CD8-positive, alpha-beta memory T cell (primary cell): ENCODE data around the gene PRKCB. TPM values are rescaled to one million over a fixed set of nuclear protein-coding genes. Genes with fewer than 3 reads are reported as not detected.
A peak's percentile ranks its signal among the peaks of the same experiment; 100 is the strongest.

Experiments
- CTCF ChIA-PET: fragments of 350-600 bp; sonication (Branson Sonifier 250); formaldehyde crosslinking; loops from one replicate; lab custom pipeline; 2021; ENCODE audit warnings: antibody characterized with exemption; lab: Charles Lee
- POLR2A ChIA-PET: fragments of 350-600 bp; sonication (Branson Sonifier 250); formaldehyde crosslinking; loops from one replicate; lab custom pipeline; 2021; ENCODE audit warnings: antibody characterized with exemption; lab: Charles Lee
- DNase-seq, 5 donors: peaks; one replicate each; pipeline versions ENCODE4 v3.0.0 to v3.0.0-alpha.2; 2020 to 2022; ENCODE audit warnings: mixed read lengths in 1 of 5
- H3K27ac ChIP-seq: one replicate; pipeline ENCODE4 v1.7.0; 2013; ENCODE audit warnings: low read depth, mild to moderate bottlenecking, low read length, moderate library complexity
- H3K27me3 ChIP-seq: 2 replicates; pipeline ENCODE4 v1.7.0; 2013; ENCODE audit warnings: low read length, mild to moderate bottlenecking; ENCODE audit not compliant: insufficient read depth, poor library complexity, severe bottlenecking
- H3K36me3 ChIP-seq: 2 replicates; pipeline ENCODE4 v1.7.0; 2013; ENCODE audit warnings: mild to moderate bottlenecking, low read length, moderate library complexity; ENCODE audit not compliant: insufficient read depth
- H3K4me1 ChIP-seq: 2 replicates; pipeline ENCODE4 v1.7.0; 2013; ENCODE audit warnings: mild to moderate bottlenecking, low read length, moderate library complexity; ENCODE audit not compliant: insufficient read depth
- H3K4me3 ChIP-seq: 2 replicates; pipeline ENCODE4 v1.7.0; 2013; ENCODE audit warnings: mild to moderate bottlenecking, low read length
- H3K9me3 ChIP-seq: 2 replicates; pipeline ENCODE4 v1.7.0; 2013; ENCODE audit warnings: mild to moderate bottlenecking, low read length
- H3K27ac Mint-ChIP-seq, 8 donors: one replicate each; pipeline ENCODE4 v1.8.0; 2020 to 2021; ENCODE audit warnings: mixed read lengths in 8 of 8, mild to moderate bottlenecking in 6 of 8, inconsistent platforms in 3 of 8, moderate library complexity in 3 of 8
- H3K27me3 Mint-ChIP-seq, 2 donors: one replicate each; pipeline ENCODE4 v1.8.0; 2020 to 2021; ENCODE audit warnings: mixed read lengths in 2 of 2, mild to moderate bottlenecking in 1 of 2, moderate library complexity in 1 of 2
- H3K36me3 Mint-ChIP-seq, 3 donors: one replicate each; pipeline ENCODE4 v1.8.0; 2020 to 2021; ENCODE audit warnings: mixed read lengths in 3 of 3, inconsistent platforms in 1 of 3, mild to moderate bottlenecking in 1 of 3
- H3K4me1 Mint-ChIP-seq, 3 donors: one replicate each; pipeline ENCODE4 v1.8.0; 2020 to 2021; ENCODE audit warnings: mixed read lengths in 3 of 3, inconsistent platforms in 1 of 3, mild to moderate bottlenecking in 1 of 3
- H3K4me3 Mint-ChIP-seq, 7 donors: one replicate each; pipeline ENCODE4 v1.8.0; 2020 to 2021; ENCODE audit warnings: mixed read lengths in 7 of 7, mild to moderate bottlenecking in 6 of 7, moderate library complexity in 4 of 7, inconsistent platforms in 2 of 7
- H3K9me3 Mint-ChIP-seq, 5 donors: one replicate each; pipeline ENCODE4 v1.8.0; 2020 to 2022; ENCODE audit warnings: mixed read lengths in 5 of 5, mild to moderate bottlenecking in 3 of 5, moderate library complexity in 2 of 5, inconsistent platforms in 1 of 5
- polyA plus RNA-seq: library from polyadenylated mRNA; unstranded; fragments of 300-500 nt; fragmentation: Illumina TruSeq; gene quantifications from one replicate; pipeline ENCODE4 v1.2.3, GENCODE V29; 2021
- total RNA-seq, 2 experiments: library from RNA; stranded (reverse); gene quantifications; one replicate each; pipeline ENCODE4 v1.2.3, GENCODE V29; 2021

PRKCB gene
- total and polyA plus RNA-seq, 3 experiments from 2014 or later = 96.5 to 136 (median 98.2) TPM

GRCh38 chr16:23836078-23836403, 258 bp downstream of the PRKCB start:
- peak overlapping the region; percentile 53 to 100 (median 97) for H3K4me3 Mint-ChIP-seq
- DNase-seq = peak in 1 of 5 donors; percentile 53
- no peaks in the 10 kb centered on the region for H3K36me3 ChIP-seq
- H3K9me3 Mint-ChIP-seq = peaks cover 0 to 3% (median 2%) of the 10 kb centered on the region in 5 donors
- peak overlapping the region in 1 of 8 donors; percentile 38 for H3K27ac Mint-ChIP-seq
- peaks cover 3 to 24% (median 4%) of the 10 kb centered on the region in 3 donors for H3K36me3 Mint-ChIP-seq
- H3K27ac ChIP-seq = peak overlapping the region; percentile 69
- no peaks in the 10 kb centered on the region for H3K27me3 ChIP-seq
- H3K4me3 ChIP-seq = peak overlapping the region; percentile 84
- peaks cover 66% of the 10 kb centered on the region for H3K4me1 ChIP-seq
- ChIA-PET CTCF (interaction anchor here (0.9 to 3.9 kb wide), 4 partner anchors 9 to 174 kb away, joined by 3 to 24 read pairs (median 5); no protein-coding TSS in a partner anchor), POLR2A (interaction anchor here (1.0 to 1.1 kb wide), 2 partner anchors 9 to 11 kb away, joined by 4 to 13 read pairs; no protein-coding TSS in a partner anchor)
- H3K27me3 Mint-ChIP-seq = peaks cover 0 to 2% of the 10 kb centered on the region in 2 donors
- no peaks in the 10 kb centered on the region for H3K9me3 ChIP-seq
- H3K4me1 Mint-ChIP-seq = peaks cover 52 to 61% (median 56%) of the 10 kb centered on the region in 3 donors

- Histone ChIP-seq H3K4me1 (peaks cover 68% of the 10 kb centered on the region), H3K4me3 (peak overlapping the region; percentile 84), H3K27me3 (no peaks in the 10 kb centered on the region), H3K27ac (peak overlapping the region; percentile 69), H3K9me3 (no peaks in the 10 kb centered on the region), H3K36me3 (no peaks in the 10 kb centered on the region)
- Mint-ChIP-seq H3K36me3 (peaks cover 0 to 24% (median 4%) of the 10 kb centered on the region in 3 donors), H3K9me3 (no peaks in the 10 kb centered on the region), H3K27me3 (peaks cover 0 to 2% of the 10 kb centered on the region in 2 donors), H3K4me3 (peak overlapping the region; percentile 88 to 100 (median 97)), H3K27ac (peak overlapping the region; percentile 39 to 98 (median 90)), H3K4me1 (peaks cover 52 to 61% (median 56%) of the 10 kb centered on the region in 3 donors)
- POLR2A ChIA-PET = interaction anchor here (1.0 to 1.1 kb wide), 2 partner anchors 10 kb away, joined by 4 to 13 read pairs; no protein-coding TSS in a partner anchor
- CTCF ChIA-PET = interaction anchor here (0.7 to 3.9 kb wide), 12 partner anchors 7 to 174 kb away, joined by 3 to 24 read pairs (median 6); no protein-coding TSS in a partner anchor
- peak; percentile 44 to 75 (median 58) for DNase-seq
These were observed 875 bp downstream of the PRKCB start for GRCh38 chr16:23836404-23837311.

- H3K4me1 Mint-ChIP-seq = peaks cover 61 to 71% (median 66%) of the 10 kb centered on the region in 3 donors
- Histone ChIP-seq H3K4me1 (peaks cover 78% of the 10 kb centered on the region), H3K4me3 (peak overlapping the region; percentile 84), H3K27me3 (no peaks in the 10 kb centered on the region), H3K9me3 (no peaks in the 10 kb centered on the region), H3K36me3 (no peaks in the 10 kb centered on the region), H3K27ac (peak overlapping the region; percentile 69)
- peaks cover 0 to 28% (median 6%) of the 10 kb centered on the region in 3 donors for H3K36me3 Mint-ChIP-seq
- no peaks in the 10 kb centered on the region for H3K9me3 Mint-ChIP-seq
- CTCF ChIA-PET = interaction anchor here (0.7 to 2.0 kb wide), 11 partner anchors 8 to 173 kb away, joined by 3 to 14 read pairs (median 4); no protein-coding TSS in a partner anchor
- H3K27ac Mint-ChIP-seq = peak overlapping the region; percentile 39 to 98 (median 90)
- POLR2A ChIA-PET = interaction anchor here (0.5 kb wide), 1 partner anchor 35 kb away, joined by 5 read pairs; no protein-coding TSS in a partner anchor
- H3K4me3 Mint-ChIP-seq = peak overlapping the region; percentile 88 to 100 (median 97)
- DNase-seq = no peak
- peaks cover 0 to 2% of the 10 kb centered on the region in 2 donors for H3K27me3 Mint-ChIP-seq
These were observed 1.9 kb downstream of the PRKCB start for GRCh38 chr16:23837553-23838308.

GRCh38 chr16:23838485-23839142, 2.8 kb downstream of the PRKCB start:
- Mint-ChIP-seq H3K4me1 (peaks cover 66 to 75% (median 72%) of the 10 kb centered on the region in 3 donors), H3K36me3 (peaks cover 0 to 29% (median 6%) of the 10 kb centered on the region in 3 donors), H3K9me3 (no peaks in the 10 kb centered on the region), H3K27me3 (peaks cover 0 to 2% of the 10 kb centered on the region in 2 donors), H3K27ac (peak overlapping the region; percentile 52 to 94 (median 82)), H3K4me3 (peak overlapping the region; percentile 88 to 100 (median 97))
- peaks cover 71% of the 10 kb centered on the region for H3K4me1 ChIP-seq
- H3K4me3 ChIP-seq = peak overlapping the region; percentile 25
- H3K9me3 ChIP-seq = no peaks in the 10 kb centered on the region
- DNase-seq = no peak
- H3K27ac ChIP-seq = no peak overlapping the region
- ChIA-PET CTCF (interaction anchor here (1.3 to 2.0 kb wide), 6 partner anchors 9 to 172 kb away, joined by 3 to 14 read pairs (median 4); no protein-coding TSS in a partner anchor), POLR2A (interaction anchor here (0.5 to 0.7 kb wide), 2 partner anchors 34 to 37 kb away, joined by 3 to 5 read pairs; no protein-coding TSS in a partner anchor)
- H3K27me3 ChIP-seq = no peaks in the 10 kb centered on the region
- H3K36me3 ChIP-seq = no peaks in the 10 kb centered on the region

- peaks cover 0 to 2% of the 10 kb centered on the region in 2 donors for H3K27me3 Mint-ChIP-seq
- ChIA-PET CTCF (interaction anchor here (0.8 to 1.9 kb wide), 5 partner anchors 23 to 174 kb away, joined by 3 to 7 read pairs (median 6); no protein-coding TSS in a partner anchor), POLR2A (interaction anchor here (1.2 kb wide), 1 partner anchor 174 kb away, joined by 6 read pairs; no protein-coding TSS in a partner anchor)
- peaks cover 54% of the 10 kb centered on the region for H3K4me1 ChIP-seq
- no peaks in the 10 kb centered on the region for H3K9me3 Mint-ChIP-seq
- peak overlapping the region; percentile 30 to 97 (median 58) for H3K4me3 Mint-ChIP-seq
- peak overlapping the region; percentile 67 to 95 (median 79) for H3K27ac Mint-ChIP-seq
- H3K27me3 ChIP-seq = no peaks in the 10 kb centered on the region
- H3K4me3 ChIP-seq = no peak overlapping the region
- no peak overlapping the region for H3K27ac ChIP-seq
- H3K36me3 ChIP-seq = peaks cover 6% of the 10 kb centered on the region
- no peaks in the 10 kb centered on the region for H3K9me3 ChIP-seq
- peaks cover 61 to 72% (median 70%) of the 10 kb centered on the region in 3 donors for H3K4me1 Mint-ChIP-seq
- H3K36me3 Mint-ChIP-seq = peaks cover 0 to 40% (median 13%) of the 10 kb centered on the region in 3 donors
- no peak for DNase-seq
These were observed 4.5 kb downstream of the PRKCB start for GRCh38 chr16:23840310-23840709.

GRCh38 chr16:23842137-23842600, 6.4 kb downstream of the PRKCB start:
- H3K36me3 ChIP-seq = peaks cover 6% of the 10 kb centered on the region
- Mint-ChIP-seq H3K36me3 (peaks cover 0 to 42% (median 13%) of the 10 kb centered on the region in 3 donors), H3K9me3 (no peaks in the 10 kb centered on the region), H3K4me1 (peaks cover 70 to 85% (median 84%) of the 10 kb centered on the region in 3 donors), H3K27me3 (peaks cover 0 to 2% of the 10 kb centered on the region in 2 donors), H3K27ac (peak overlapping the region; percentile 62 to 88 (median 74)), H3K4me3 (peak overlapping the region; percentile 6 to 42 (median 21))
- no peaks in the 10 kb centered on the region for H3K27me3 ChIP-seq
- ChIA-PET CTCF (interaction anchor here (0.7 to 1.0 kb wide), 2 partner anchors 17 to 51 kb away, joined by 3 read pairs; no protein-coding TSS in a partner anchor), POLR2A (interaction anchor here (0.7 kb wide), 1 partner anchor 476 kb away, joined by 7 read pairs; no protein-coding TSS in a partner anchor)
- no peaks in the 10 kb centered on the region for H3K9me3 ChIP-seq
- no peak for DNase-seq
- H3K4me1 ChIP-seq = peaks cover 52% of the 10 kb centered on the region
- H3K4me3 ChIP-seq = no peak overlapping the region
- H3K27ac ChIP-seq = no peak overlapping the region
